ENCODE measurements around the gene RASA1. TPM values are rescaled to one million over a fixed set of nuclear protein-coding genes. Genes with fewer than 3 reads are reported as not detected.

The RASA1 gene
- total RNA-seq, 4 donors from 2014 or later, result 23.8 to 27.2 (median 26.0) TPM

DNA sequence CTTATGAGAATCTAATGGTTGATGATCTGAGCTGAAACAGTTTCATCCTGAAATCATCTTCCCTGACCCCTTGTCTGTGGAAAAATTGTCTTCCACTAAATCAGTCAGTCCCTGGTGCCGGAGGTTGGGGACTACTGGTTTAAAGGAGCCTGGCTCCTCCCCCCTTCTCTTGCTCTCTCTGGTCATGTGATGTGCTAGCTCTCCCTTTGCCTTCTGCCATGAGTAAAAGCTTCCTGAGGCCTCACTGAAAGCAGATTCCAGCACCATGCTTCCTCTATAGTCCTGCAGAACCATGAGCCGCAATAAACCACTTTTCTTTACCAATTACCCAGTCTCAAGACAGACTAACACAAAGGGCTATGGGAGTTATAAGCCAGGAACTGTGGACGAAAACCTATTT is 54.7 kb downstream of the RASA1 start:
- 100% methylated on average over 2 of the region's 3 CpGs; no CpG with 5 or more reads in 1 of the 2 donors for WGBS, 2 donors (ENCODE audit: low coverage in 1 of 2)
- no peaks in the 10 kb centered on the region for H3K36me3 ChIP-seq
- TF ChIP-seq EP300 (IDR thresholded peaks at IDR 0.05) (no peak), POLR2AphosphoS5 (IDR thresholded peaks at IDR 0.05) (no peak), POLR2A (IDR thresholded peaks at IDR 0.05) (no peak)
- TF ChIP-seq, protein P1, sequence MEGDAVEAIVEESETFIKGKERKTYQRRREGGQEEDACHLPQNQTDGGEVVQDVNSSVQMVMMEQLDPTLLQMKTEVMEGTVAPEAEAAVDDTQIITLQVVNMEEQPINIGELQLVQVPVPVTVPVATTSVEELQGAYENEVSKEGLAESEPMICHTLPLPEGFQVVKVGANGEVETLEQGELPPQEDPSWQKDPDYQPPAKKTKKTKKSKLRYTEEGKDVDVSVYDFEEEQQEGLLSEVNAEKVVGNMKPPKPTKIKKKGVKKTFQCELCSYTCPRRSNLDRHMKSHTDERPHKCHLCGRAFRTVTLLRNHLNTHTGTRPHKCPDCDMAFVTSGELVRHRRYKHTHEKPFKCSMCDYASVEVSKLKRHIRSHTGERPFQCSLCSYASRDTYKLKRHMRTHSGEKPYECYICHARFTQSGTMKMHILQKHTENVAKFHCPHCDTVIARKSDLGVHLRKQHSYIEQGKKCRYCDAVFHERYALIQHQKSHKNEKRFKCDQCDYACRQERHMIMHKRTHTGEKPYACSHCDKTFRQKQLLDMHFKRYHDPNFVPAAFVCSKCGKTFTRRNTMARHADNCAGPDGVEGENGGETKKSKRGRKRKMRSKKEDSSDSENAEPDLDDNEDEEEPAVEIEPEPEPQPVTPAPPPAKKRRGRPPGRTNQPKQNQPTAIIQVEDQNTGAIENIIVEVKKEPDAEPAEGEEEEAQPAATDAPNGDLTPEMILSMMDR (IDR thresholded peaks at IDR 0.05), result no peak
- no peaks in the 10 kb centered on the region for H3K9me3 ChIP-seq
- H3K4me1 ChIP-seq, result peaks cover 0 to 5% (median 0%) of the 10 kb centered on the region in 3 donors
- H3K4me3 ChIP-seq, result no peak overlapping the region
- H3K27me3 ChIP-seq, result no peaks in the 10 kb centered on the region
- no peak for ATAC-seq
- no peak overlapping the region for H3K27ac ChIP-seq

DNA sequence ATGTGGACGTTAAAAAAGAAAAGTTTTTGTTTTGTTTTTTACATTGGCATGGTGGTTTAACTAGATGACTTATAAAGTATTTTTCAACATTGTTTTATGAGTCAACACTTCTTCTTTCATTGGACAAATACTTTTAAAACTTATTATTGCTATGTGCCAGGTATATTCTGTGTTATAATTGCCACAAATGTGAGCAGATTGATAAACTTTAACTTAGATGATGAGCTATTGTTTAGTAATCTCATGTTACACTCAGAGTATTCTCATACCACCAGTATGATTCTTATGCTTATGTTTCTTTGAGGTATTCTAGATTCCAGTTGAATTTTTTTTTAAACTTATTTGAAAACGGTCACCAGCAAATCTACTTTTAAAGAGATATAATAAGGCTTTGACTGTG is 60.3 kb downstream of the RASA1 start:
- no peak for ATAC-seq
- WGBS, 2 donors (ENCODE audit: low coverage in 1 of 2), result 59 to 67% methylated on average over 2 of the region's 2 CpGs
- Histone ChIP-seq H3K9me3 (no peaks in the 10 kb centered on the region), H3K27ac (no peak overlapping the region), H3K4me1 (peaks cover 0 to 5% (median 0%) of the 10 kb centered on the region in 3 donors), H3K36me3 (peaks cover 0 to under 1% of the 10 kb centered on the region in 2 donors), H3K4me3 (no peak overlapping the region), H3K27me3 (no peaks in the 10 kb centered on the region)
- TF ChIP-seq EP300 (IDR thresholded peaks at IDR 0.05) (no peak), POLR2A (IDR thresholded peaks at IDR 0.05) (no peak), POLR2AphosphoS5 (IDR thresholded peaks at IDR 0.05) (no peak)
- TF ChIP-seq, protein P1 (IDR thresholded peaks at IDR 0.05), result no peak

- Histone ChIP-seq H3K9me3 (no peaks in the 10 kb centered on the region), H3K27ac (no peak overlapping the region), H3K27me3 (no peaks in the 10 kb centered on the region), H3K4me3 (no peak overlapping the region), H3K4me1 (peaks cover 0 to 5% (median 0%) of the 10 kb centered on the region in 3 donors), H3K36me3 (peaks cover 0 to 12% of the 10 kb centered on the region in 2 donors)
- 89 to 90% methylated on average over 2 to 6 of the region's 6 CpGs for WGBS, 2 donors (ENCODE audit: low coverage in 1 of 2)
- TF ChIP-seq POLR2AphosphoS5 (IDR thresholded peaks at IDR 0.05) (no peak), EP300 (IDR thresholded peaks at IDR 0.05) (no peak), POLR2A (IDR thresholded peaks at IDR 0.05) (no peak)
- TF ChIP-seq, protein P1 (IDR thresholded peaks at IDR 0.05), result no peak
- ATAC-seq, result no peak
Measured at GRCh38 chr5:87329114-87329513, 61.4 kb downstream of the RASA1 start.

DNA sequence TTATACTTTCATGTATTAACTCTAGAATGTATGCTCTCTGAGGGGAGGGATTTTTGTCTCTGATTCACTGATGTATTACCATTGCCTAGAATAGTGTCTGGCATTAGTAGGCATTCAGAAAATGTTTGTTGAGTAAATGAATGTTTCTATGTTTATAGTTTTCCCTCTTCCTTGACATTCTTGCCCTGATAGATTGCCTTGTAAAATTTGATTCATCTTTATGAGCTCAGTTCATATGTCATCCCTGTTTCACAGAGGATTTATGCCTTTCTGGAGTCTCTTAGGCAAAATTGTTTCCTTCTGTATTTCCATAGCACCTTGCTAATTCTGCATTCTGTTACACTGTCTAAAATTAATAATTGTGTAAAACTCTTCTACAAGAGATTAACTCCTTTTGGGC is 72.3 kb downstream of the RASA1 start:
- no peak for ATAC-seq
- Histone ChIP-seq H3K36me3 (peaks cover 0 to 67% of the 10 kb centered on the region in 2 donors), H3K27ac (no peak overlapping the region), H3K9me3 (no peaks in the 10 kb centered on the region), H3K4me3 (no peak overlapping the region), H3K4me1 (no peaks in the 10 kb centered on the region), H3K27me3 (no peaks in the 10 kb centered on the region)
- TF ChIP-seq EP300 (IDR thresholded peaks at IDR 0.05) (no peak), POLR2A (IDR thresholded peaks at IDR 0.05) (no peak), POLR2AphosphoS5 (IDR thresholded peaks at IDR 0.05) (no peak)
- TF ChIP-seq, protein P1 (IDR thresholded peaks at IDR 0.05), result no peak

- no peaks in the 10 kb centered on the region for H3K27me3 ChIP-seq
- no peak overlapping the region for H3K4me3 ChIP-seq
- 40 to 68% methylated on average over 2 of the region's 2 CpGs for WGBS, 2 donors (ENCODE audit: low coverage in 1 of 2)
- no peak overlapping the region for H3K27ac ChIP-seq
- H3K4me1 ChIP-seq, result no peaks in the 10 kb centered on the region
- peaks cover 0 to 64% of the 10 kb centered on the region in 2 donors for H3K36me3 ChIP-seq
- ATAC-seq, result no peak
- no peak for TF ChIP-seq POLR2A (IDR thresholded peaks at IDR 0.05)
- TF ChIP-seq, protein P1 (IDR thresholded peaks at IDR 0.05), result no peak
- no peak for TF ChIP-seq POLR2AphosphoS5 (IDR thresholded peaks at IDR 0.05)
- no peak for TF ChIP-seq EP300 (IDR thresholded peaks at IDR 0.05)
- H3K9me3 ChIP-seq, result no peaks in the 10 kb centered on the region
Measured at GRCh38 chr5:87340716-87341115, 73.0 kb downstream of the RASA1 start.
